Measurements from ENCODE around the gene RMRP.

The RMRP gene

DNA sequence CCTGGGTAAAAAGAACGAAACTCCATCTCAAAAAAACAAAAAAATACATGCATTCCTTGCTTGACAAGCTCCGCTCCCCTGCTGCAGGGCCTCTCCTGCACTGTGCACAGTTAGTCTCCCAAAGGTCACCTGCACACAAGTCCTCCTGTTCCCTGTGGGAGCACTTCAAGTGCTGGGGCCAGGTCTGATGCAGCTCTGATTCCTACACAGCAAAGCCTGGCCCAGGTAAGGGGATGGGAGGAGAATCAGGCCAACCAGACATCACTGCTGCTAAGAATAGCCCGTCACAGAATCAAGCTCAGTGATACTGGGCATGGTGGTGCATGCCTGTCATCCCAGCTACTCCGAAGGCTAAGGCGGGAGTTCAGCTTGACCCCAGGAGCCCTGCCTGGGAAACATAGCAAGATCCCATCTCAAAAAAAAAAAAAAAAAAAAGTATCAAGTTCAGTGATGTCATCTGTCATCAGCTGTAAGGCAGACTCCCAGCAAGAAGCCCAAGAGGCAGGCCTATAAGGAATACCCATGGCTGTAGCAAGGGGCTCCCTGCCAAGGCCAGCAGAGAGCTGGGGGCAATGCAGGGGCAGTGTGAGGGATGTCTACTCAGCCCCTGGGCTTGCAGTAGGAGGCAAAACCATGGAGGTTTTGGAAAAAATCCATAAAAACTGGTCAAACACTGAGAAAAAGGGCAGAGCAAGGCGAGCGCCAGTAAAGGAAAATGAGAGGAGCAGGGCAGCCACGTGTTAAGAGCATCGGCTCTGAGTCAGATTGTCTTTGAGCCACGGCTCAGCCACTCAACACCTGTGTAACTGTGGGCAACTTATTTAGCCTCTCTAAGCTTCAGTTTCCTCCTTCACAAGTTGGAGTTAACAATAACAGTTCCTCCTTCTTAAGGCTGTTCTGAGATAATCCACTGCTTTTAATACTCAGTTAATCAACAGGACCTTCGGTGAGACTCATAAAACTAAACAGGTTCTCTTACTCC is 28.7 kb upstream of the RMRP start:
- no peak for DNase-seq

DNA sequence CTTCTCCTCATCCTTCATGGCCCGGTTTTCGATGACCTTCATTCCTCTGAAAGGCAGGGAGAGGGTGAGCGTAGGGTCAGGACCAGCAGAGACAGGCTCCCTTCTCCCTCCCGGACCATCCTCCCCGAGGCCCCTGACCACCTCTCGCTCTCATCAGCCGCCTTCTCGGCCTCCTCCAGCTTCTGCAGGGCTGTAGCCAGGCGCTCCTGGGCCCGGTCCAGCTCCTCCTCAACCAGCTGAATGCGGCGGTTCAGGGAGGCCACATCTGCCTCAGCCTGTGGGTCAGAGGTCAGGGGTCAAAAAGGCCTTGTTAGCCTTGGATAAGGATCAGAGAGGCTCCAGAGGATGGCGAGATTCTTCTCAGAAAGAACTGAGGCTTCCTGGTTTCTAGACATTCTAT is 27.7 kb upstream of the RMRP start:
- DNase-seq = no peak

DNA sequence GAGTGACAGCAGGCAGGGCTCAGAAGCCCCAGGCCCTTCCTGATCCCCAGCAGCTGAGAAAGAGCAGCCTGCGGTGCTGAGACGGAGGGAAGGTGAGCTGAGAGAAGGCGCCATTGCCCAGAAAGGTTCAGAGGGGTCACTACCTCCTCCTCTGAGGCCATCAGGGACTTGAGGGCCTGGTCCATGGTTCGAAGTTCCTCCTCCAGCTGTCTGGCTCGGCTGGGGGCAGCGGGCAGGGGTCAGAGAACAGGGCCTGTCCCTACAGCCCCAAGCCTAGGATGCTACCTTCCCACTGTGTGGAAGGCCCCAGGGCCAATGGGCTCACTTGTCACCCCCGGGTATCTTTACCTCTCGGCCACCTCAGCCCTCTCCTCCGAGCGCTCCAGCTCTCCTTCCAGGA is 27.1 kb upstream of the RMRP start:
- no peak for DNase-seq

DNA sequence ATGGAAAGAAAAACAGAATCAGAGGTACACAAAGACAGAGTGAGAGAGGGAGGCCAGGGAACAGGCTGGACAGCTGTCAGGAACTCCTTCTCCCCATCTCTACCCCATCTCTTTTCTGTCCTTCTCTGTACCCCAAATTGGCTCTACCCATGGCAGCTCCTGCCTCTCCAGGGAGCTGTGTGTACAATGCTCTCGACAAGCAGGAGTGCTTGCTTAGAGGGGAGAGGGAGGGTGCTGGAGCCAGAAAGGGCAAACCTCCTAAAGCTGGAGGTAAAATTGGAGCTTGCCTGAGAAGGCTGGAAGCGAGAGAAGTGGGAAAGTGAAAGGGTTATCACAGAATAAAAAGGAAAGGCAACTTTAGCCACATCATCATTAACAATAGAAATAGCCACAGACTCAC is 25.5 kb upstream of the RMRP start:
- DNase-seq = no peak

DNA sequence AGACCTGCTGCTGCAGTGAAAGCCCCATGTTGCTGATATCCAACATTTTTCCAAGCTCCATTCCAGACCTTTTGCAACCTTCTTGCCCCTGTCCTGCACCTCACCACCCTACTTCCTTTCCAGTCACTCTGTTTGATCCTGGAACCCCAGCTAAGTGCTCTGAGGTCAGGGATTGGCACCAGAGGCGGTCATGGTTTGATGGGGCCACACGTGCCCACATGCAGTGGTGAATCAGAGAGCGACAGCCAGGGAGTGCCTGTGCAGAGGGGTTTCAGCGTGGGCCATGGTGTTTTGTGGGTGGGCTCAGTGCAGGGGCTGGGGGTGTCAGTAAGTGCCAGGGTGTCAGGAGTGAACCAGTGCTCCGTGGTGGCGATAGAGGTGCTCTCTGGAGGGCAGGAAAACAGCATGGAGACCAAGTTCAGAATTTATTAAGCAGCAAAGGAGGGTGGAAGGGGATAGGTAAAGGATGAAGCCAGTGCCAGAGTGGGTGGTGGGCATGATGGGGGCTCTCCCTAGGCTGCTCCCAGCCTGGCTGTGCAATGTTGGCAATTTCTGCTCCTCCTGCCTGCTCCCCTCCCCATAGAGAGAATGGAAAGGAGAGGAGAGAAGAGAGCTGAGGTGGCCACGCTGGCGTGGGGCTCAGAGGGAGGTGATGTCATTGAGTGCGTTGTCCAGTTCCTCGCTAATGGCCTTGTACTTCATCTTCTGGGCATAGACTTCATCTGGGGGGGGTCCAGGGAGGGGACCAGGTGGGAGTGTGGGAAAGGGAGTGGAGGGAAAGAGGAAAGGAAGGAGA is 24.9 kb upstream of the RMRP start:
- no peak for DNase-seq

DNA sequence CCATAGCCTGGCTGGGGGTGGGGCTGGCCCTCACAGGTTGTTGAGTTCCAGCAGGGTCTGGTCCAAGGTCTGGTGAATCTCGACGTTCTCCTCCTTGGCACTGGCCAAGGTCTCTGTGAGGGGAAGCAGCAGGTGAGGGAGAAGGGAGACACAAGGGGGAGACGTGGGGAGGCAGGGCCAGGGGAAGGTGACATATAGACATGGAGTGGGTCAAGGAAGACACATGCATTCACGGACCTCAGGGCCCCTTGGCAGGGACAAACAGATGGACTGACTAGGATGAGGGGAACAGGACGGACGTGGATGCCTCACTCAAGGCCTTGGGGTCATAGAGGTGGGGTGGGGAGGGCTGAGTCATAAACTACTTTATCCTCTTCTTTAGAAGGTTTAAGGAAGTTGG is 24.2 kb upstream of the RMRP start:
- no peak for DNase-seq

DNA sequence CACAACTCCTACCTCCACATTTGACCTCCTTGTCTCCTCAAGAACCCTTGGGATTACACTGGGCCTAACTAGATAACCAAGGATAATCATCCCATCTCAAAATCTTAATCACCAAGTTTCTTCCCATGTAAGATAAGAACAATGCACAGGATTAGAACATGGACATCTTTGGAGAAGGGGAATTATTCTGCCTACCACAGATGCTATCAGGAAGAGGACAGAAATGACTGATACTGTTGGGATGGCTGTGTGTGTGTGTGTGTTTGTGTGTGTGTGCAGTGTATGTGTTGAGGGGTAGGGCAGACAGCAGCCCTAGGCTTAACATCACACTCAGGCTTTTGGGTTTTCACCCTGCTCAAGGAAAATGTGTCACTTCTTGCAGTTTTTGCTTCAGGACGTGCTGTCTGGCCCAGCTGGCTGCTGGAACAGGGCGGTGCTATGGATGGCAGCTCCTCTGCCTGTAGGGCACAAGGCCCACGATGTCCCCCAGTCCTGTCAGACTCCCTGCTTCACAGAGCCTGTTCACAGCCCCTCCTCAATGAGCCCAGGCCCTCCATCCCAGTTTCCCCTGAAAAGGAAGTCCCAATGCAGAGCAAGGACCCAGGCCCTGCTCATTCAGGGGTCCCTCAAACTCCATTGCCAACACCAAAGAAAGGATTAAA is 23.7 kb upstream of the RMRP start:
- no peak for DNase-seq

DNA sequence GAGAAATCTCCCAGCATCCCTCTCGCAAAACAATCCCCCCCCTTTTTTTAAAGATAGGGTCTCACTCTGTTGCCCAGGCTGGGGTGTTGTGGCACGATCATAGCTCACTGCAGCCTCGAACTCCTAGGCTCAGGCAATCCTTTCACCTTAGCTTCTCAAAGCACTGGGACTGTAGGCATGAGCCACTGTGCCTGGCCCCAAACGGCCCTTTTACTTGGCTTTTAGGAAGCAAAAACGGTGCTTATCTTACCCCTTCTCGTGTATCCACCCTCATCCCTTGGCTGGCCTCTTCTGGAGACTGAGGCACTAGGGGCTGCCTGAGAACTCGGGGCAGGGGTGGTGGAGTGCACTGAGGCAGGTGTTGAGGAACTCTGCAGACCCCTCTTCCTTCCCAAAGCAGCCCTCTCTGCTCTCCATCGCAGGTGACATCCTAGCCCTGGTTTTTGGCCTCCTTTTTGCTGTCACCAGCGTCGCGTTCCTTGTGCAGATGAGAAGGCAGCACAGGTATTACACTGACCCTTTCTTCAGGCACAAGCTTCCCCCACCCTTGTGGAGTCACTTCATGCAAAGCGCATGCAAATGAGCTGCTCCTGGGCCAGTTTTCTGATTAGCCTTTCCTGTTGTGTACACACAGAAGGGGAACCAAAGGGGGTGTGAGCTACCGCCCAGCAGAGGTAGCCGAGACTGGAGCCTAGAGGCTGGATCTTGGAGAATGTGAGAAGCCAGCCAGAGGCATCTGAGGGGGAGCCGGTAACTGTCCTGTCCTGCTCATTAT is 22.7 kb upstream of the RMRP start:
- DNase-seq = no peak

DNA sequence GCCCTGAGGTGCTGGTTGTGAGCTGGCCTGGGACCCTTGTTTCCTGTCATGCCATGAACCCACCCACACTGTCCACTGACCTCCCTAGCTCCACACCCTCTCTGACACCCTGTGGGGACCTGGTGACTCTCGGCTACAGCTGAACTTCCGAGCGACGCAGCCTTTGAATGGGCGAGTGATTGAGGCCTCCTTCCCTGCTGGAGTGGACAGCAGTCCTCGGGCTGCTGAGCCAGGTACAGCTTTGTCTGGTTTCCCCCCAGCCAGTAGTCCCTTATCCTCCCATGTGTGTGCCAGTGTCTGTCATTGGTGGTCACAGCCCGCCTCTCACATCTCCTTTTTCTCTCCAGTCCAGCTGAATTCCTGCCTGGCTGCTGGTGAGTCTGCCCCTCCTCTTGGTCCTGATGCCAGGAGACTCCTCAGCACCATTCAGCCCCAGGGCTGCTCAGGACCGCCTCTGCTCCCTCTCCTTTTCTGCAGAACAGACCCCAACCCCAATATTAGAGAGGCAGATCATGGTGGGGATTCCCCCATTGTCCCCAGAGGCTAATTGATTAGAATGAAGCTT is 22.0 kb upstream of the RMRP start:
- DNase-seq = no peak

DNA sequence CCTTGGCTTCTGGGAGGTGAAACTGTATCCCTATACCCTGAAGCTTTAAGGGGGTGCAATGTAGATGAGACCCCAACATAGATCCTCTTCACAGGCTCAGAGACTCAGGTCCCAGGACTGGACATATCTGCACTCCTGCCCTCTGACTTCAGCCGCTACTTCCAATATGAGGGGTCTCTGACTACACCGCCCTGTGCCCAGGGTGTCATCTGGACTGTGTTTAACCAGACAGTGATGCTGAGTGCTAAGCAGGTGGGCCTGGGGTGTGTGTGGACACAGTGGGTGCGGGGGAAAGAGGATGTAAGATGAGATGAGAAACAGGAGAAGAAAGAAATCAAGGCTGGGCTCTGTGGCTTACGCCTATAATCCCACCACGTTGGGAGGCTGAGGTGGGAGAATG is 21.3 kb upstream of the RMRP start:
- no peak for DNase-seq

DNA sequence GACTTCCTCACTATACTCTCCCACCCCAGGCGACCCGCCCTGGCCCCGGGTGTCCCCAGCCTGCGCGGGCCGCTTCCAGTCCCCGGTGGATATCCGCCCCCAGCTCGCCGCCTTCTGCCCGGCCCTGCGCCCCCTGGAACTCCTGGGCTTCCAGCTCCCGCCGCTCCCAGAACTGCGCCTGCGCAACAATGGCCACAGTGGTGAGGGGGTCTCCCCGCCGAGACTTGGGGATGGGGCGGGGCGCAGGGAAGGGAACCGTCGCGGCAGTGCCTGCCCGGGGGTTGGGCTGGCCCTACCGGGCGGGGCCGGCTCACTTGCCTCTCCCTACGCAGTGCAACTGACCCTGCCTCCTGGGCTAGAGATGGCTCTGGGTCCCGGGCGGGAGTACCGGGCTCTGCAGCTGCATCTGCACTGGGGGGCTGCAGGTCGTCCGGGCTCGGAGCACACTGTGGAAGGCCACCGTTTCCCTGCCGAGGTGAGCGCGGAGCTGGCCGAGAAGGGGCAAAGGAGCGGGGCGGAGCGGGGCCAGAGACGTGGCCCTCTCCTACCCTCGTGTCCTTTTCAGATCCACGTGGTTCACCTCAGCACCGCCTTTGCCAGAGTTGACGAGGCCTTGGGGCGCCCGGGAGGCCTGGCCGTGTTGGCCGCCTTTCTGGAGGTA is 18.0 kb upstream of the RMRP start:
- DNase-seq = no peak

DNA sequence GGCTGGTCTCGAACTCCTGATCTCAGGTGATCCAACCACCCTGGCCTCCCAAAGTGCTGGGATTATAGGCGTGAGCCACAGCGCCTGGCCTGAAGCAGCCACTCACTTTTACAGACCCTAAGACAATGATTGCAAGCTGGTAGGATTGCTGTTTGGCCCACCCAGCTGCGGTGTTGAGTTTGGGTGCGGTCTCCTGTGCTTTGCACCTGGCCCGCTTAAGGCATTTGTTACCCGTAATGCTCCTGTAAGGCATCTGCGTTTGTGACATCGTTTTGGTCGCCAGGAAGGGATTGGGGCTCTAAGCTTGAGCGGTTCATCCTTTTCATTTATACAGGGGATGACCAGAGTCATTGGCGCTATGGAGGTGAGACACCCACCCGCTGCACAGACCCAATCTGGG is 17.4 kb upstream of the RMRP start:
- no peak for DNase-seq

DNA sequence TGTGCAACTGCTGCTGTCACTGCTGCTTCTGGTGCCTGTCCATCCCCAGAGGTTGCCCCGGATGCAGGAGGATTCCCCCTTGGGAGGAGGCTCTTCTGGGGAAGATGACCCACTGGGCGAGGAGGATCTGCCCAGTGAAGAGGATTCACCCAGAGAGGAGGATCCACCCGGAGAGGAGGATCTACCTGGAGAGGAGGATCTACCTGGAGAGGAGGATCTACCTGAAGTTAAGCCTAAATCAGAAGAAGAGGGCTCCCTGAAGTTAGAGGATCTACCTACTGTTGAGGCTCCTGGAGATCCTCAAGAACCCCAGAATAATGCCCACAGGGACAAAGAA is 16.2 kb upstream of the RMRP start:
- DNase-seq = no peak

DNA sequence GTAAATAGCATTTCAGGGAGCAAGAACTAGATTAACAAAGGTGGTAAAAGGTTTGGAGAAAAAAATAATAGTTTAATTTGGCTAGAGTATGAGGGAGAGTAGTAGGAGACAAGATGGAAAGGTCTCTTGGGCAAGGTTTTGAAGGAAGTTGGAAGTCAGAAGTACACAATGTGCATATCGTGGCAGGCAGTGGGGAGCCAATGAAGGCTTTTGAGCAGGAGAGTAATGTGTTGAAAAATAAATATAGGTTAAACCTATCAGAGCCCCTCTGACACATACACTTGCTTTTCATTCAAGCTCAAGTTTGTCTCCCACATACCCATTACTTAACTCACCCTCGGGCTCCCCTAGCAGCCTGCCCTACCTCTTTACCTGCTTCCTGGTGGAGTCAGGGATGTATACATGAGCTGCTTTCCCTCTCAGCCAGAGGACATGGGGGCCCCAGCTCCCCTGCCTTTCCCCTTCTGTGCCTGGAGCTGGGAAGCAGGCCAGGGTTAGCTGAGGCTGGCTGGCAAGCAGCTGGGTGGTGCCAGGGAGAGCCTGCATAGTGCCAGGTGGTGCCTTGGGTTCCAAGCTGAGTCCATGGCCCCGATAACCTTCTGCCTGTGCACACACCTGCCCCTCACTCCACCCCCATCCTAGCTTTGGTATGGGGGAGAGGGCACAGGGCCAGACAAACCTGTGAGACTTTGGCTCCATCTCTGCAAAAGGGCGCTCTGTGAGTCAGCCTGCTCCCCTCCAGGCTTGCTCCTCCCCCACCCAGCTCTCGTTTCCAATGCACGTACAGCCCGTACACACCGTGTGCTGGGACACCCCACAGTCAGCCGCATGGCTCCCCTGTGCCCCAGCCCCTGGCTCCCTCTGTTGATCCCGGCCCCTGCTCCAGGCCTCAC is 15.6 kb upstream of the RMRP start, which contains the start of gene CA9:
TSS of gene CA9 (plus strand) at position 797 of the 893 bp plus-strand sequence. CDS start at position 829, 32 bp downstream.
- DNase-seq = no peak

DNA sequence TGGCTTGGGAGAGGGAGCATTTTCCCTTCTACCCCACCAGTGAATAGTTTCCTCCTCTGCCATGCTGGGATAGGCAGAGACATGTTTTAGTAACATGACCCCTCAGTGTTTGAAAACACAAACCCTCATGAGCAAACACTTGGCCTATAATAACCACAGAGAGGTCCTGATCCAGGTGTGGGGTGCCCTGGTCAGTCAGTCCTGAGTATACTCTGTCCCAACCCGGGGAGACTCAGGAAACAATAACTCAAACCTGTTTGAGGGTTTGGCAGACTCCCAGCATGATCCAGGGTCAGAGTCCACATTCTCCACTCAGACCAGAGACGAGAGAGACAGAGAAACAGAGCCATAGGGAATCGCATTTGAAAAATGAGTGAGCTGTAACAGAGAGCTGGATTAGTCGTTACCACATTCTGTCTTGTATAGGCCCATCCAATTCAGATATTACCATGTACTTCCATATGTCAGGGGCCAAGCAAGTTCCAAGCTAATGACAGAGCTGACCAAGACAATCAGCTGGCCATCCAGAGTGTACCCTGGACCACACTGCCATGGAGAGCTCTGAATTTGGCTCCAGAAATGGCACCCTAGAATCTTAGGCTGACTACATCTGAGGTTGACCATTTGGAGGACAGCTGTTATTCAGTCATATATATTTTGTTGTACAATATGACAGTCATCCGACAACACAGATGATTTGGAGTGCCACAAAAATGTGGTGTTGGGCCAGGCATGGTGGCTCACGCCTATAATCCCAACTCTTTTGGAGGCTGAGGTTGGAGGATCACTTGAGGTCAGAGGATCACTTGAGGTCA is 11.7 kb upstream of the RMRP start:
- no peak for DNase-seq

DNA sequence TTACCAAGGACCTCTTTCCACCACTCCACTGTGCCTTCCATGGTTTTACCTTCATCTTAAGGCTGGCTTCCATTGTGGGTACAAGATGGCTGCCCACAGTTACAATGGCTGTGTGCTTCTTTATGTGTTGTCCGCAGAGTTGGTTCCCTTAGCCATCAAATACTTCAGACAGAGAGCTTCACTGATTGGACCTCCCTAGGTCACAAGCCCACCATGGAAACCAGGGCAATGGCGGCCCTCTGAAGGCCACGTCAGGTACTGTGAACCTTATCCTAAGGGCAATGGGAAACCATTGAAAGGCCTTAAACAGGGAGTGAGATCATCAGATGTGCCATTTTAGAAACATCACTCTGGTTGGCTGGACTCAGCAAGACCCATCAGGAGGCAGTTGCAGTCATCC is 10.1 kb upstream of the RMRP start:
- no peak for DNase-seq

DNA sequence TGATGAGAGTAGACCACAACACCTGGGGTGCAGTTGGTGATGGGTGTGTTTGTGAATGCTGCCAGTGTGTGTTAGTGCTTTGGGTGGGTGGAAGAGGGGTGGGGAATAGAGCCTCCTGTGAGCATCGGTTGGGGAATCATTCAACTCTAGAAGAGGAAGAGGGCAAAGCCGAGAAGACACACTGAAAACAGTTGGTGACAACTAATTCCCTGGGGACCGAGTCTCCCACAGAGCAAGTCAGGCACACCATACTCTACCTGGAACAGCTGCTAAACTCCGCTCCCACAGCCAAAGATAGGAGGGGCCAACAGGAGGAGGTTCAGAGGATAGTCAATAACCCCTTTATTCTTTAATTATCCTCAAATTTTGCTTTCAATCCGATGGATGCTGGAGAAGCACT is 8.7 kb upstream of the RMRP start:
- no peak for DNase-seq

DNA sequence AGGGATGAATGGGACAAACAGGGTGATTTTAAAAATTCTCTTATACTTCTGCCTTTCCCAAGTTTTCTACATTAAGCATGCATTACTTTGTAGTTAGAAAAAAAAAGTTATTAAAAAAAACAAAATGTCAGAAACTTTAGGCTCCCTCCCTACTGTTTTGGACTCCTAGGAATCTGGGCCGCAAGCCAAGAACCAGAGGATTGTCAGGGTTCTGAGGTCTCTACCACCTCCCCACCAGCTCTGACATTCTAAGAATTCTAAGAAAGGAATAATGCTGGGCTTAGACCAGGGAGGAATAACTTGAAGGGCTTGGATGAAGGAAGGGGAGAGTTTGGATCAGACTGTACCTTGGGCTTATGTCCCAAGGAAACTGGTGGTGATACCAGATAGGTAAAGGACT is 8.2 kb upstream of the RMRP start:
- DNase-seq = no peak

DNA sequence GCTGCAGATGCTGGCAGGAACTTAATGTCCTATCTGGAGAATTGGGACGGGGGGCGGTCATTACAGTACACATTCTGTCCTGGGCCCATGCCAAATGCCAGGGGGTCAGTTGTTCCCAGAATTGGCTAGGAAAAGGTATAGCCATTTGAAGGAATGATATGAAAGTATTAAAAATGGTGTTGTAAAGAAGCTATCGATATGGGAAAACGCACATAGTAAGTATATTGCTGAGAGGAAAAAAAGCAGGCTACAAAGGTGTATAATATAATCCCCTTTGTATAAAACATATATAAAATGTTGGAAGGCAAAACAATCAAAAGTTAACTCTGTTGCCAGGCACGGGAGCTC is 7.6 kb upstream of the RMRP start:
- DNase-seq = no peak

All from activated CD4-positive, alpha-beta T cell treated with anti-CD3 and anti-CD28 coated beads for 4 hours (primary cell).